Lower leg skin (tissue), 3 donors: ENCODE data around the gene CHST5.

Experiments
- CTCF ChIP-seq, 3 donors: fragments of 450-650 bp; IDR thresholded peaks; one replicate each; pipeline ENCODE4 v1.5.1; 2016; ENCODE audit warnings: antibody characterized with exemption in 3 of 3, mild to moderate bottlenecking in 3 of 3, moderate library complexity in 2 of 3
- POLR2A ChIP-seq, 2 donors: fragments of 450-650 bp; IDR thresholded peaks; one replicate each; pipeline ENCODE4 v1.6.1; 2016 to 2017; ENCODE audit warnings: antibody characterized with exemption in 2 of 2, mild to moderate bottlenecking in 1 of 2, moderate library complexity in 1 of 2

- TF ChIP-seq CTCF (IDR thresholded peaks at IDR 0.05): no peak
- no peak for TF ChIP-seq POLR2A (IDR thresholded peaks at IDR 0.05)
These were observed 38.4 kb downstream of the CHST5 start for GRCh38 chr16:75497558-75497957.
